Loucy (cell line): ENCODE results near the gene NEUROD6.

Experiments
- CTCF ChIP-seq: fragments of 200-600 bp; sonication (generic); conservative IDR thresholded peaks from 2 replicates; pipeline ENCODE4 v1.5.1; 2014; ENCODE audit warnings: mild to moderate bottlenecking, antibody characterized with exemption, low read length
- EZH2phosphoT487 ChIP-seq: fragments of 200-600 bp; IDR thresholded peaks from 2 replicates; pipeline ENCODE4 v1.6.1; 2018; ENCODE audit warnings: antibody characterized with exemption, mild to moderate bottlenecking, moderate library complexity, borderline replicate concordance

- no peak for TF ChIP-seq CTCF
- no peak for TF ChIP-seq EZH2phosphoT487
Observed at GRCh38 chr7:31340051-31340450, 475 bp downstream of the NEUROD6 start.
